COLO668 (cell line): ENCODE data around the gene ANKRD29.
"Not testable (repeated sequence)": the region's sequence is repeated elsewhere in the genome, so short reads cannot be mapped to it uniquely, and the experiment has no call there.

Source experiments
- DNase-seq: peaks from one replicate; lab custom pipeline; 2025; ENCODE audit not compliant: unreplicated experiment; lab: John Stamatoyannopoulos, UW

The ANKRD29 gene

GRCh38 chr18:23645568-23646175 is 17.0 kb downstream of the ANKRD29 start:
- no peak for DNase-seq

GRCh38 chr18:23643815-23644490 is 18.8 kb downstream of the ANKRD29 start:
- no peak for DNase-seq

- DNase-seq, result no peak
Observed at GRCh38 chr18:23641937-23642666, 20.6 kb downstream of the ANKRD29 start.

- no peak for DNase-seq
Observed at GRCh38 chr18:23641143-23641720, 21.5 kb downstream of the ANKRD29 start.

- DNase-seq, result no peak
Observed at GRCh38 chr18:23640052-23640451, 22.7 kb downstream of the ANKRD29 start.

- DNase-seq, result not testable (repeated sequence)
Observed at GRCh38 chr18:23636433-23636832, 26.3 kb downstream of the ANKRD29 start.

- no peak for DNase-seq
Observed at GRCh38 chr18:23636071-23636399, 26.7 kb downstream of the ANKRD29 start.

GRCh38 chr18:23635283-23636070 is 27.2 kb downstream of the ANKRD29 start:
- no peak for DNase-seq

- DNase-seq, result no peak
Observed at GRCh38 chr18:23634692-23635091, 28.0 kb downstream of the ANKRD29 start.

- no peak for DNase-seq
Observed at GRCh38 chr18:23632615-23633014, 30.1 kb downstream of the ANKRD29 start.

GRCh38 chr18:23631746-23632145 is 31.0 kb downstream of the ANKRD29 start:
- DNase-seq, result peak; percentile 23

- no peak for DNase-seq
Observed at GRCh38 chr18:23631312-23631711, 31.4 kb downstream of the ANKRD29 start.

- peak; percentile 71 for DNase-seq
Observed at GRCh38 chr18:23629444-23629946, 33.2 kb downstream of the ANKRD29 start.

GRCh38 chr18:23627970-23628369 is 34.7 kb downstream of the ANKRD29 start:
- no peak for DNase-seq

- peak; percentile 27 for DNase-seq
Observed at GRCh38 chr18:23627321-23627720, 35.4 kb downstream of the ANKRD29 start.

- DNase-seq, result no peak
Observed at GRCh38 chr18:23626451-23627279, 36.0 kb downstream of the ANKRD29 start.

- no peak for DNase-seq
Observed at GRCh38 chr18:23623040-23623439, 39.7 kb downstream of the ANKRD29 start.

GRCh38 chr18:23619388-23619881 is 43.3 kb downstream of the ANKRD29 start:
- DNase-seq, result no peak

- no peak for DNase-seq
Observed at GRCh38 chr18:23618862-23619387, 43.8 kb downstream of the ANKRD29 start.
